Vagina (tissue), 2 donors: ENCODE results near the gene TMCO1. TPM values are rescaled to one million over a fixed set of nuclear protein-coding genes. Genes with fewer than 3 reads are reported as not detected.
A peak's percentile ranks its signal among the peaks of the same experiment; 100 is the strongest.

Experiments used
- DNase-seq, 2 donors: peaks; one replicate each; pipeline ENCODE4 v3.0.0-alpha.2; 2017; ENCODE audit errors: extremely low spot score in 2 of 2
- H3K27ac ChIP-seq: fragments of 200-600 bp; sonication (generic); one replicate; pipeline ENCODE4 v1.5.1; 2019
- H3K27me3 ChIP-seq: fragments of 200-600 bp; sonication (generic); one replicate; pipeline ENCODE4 v1.5.1; 2019
- H3K36me3 ChIP-seq, 2 donors: fragments of 200-600 bp; sonication (generic); one replicate each; pipeline ENCODE4 v1.5.1; 2017 to 2019
- H3K4me1 ChIP-seq: fragments of 200-600 bp; sonication (generic); one replicate; pipeline ENCODE4 v1.5.1; 2019
- H3K4me3 ChIP-seq, 2 donors: fragments of 200-600 bp; sonication (generic); 1 replicate in 1 of 2; 2 replicates in 1 of 2; pipeline ENCODE4 v1.5.1; 2016 to 2019
- H3K9me3 ChIP-seq: fragments of 200-600 bp; sonication (generic); one replicate; pipeline ENCODE4 v1.5.1; 2019
- CTCF ChIP-seq, 3 experiments: fragments of 450-650 bp in 2 of 3; fragments of 200-600 bp in 1 of 3; sonication (generic) in 1 of 3; IDR thresholded peaks; one replicate each; pipeline ENCODE4 v1.5.1; 2017 to 2019; ENCODE audit warnings: antibody characterized with exemption in 3 of 3, mild to moderate bottlenecking in 2 of 3, moderate library complexity in 2 of 3
- POLR2A ChIP-seq, 2 donors: fragments of 450-650 bp; IDR thresholded peaks; one replicate each; pipeline ENCODE4 v1.6.1; 2017; ENCODE audit warnings: antibody characterized with exemption in 2 of 2, mild to moderate bottlenecking in 2 of 2, moderate library complexity in 2 of 2
- POLR2AphosphoS5 ChIP-seq, 2 donors: sonication (generic); formaldehyde crosslinking; IDR thresholded peaks; one replicate each; pipeline ENCODE4 v1.9.0; 2017; ENCODE audit warnings: antibody characterized with exemption in 2 of 2, mild to moderate bottlenecking in 2 of 2, low read depth in 1 of 2; ENCODE audit not compliant: insufficient read depth in 1 of 2
- intact Hi-C: fragments of 100-400 bp; cut with DNase I; formaldehyde crosslinking; loops from one replicate; pipeline ENCODE4 v1.15.1; 2023
- total RNA-seq: library from RNA; depleted of rRNA; stranded (reverse); fragments of >200 nt; gene quantifications from one replicate; pipeline ENCODE4 v1.2.3, GENCODE V29; 2016

Gene TMCO1
- total RNA-seq, 1 donor from 2014 or later, result 33.1 TPM

- Histone ChIP-seq H3K27ac (peak overlapping the region; percentile 90), H3K9me3 (no peaks in the 10 kb centered on the region), H3K27me3 (no peaks in the 10 kb centered on the region), H3K4me1 (peaks cover 33% of the 10 kb centered on the region), H3K4me3 (peak overlapping the region; percentile 66 to 74), H3K36me3 (no peaks in the 10 kb centered on the region)
- intact Hi-C loops, result no loop called here
- DNase-seq, result no peak
- TF ChIP-seq CTCF (IDR thresholded peaks at IDR 0.05), result no peak
- TF ChIP-seq POLR2A (IDR thresholded peaks at IDR 0.05), result no peak
- no peak for TF ChIP-seq POLR2AphosphoS5 (IDR thresholded peaks at IDR 0.05; ENCODE audit: insufficient read depth in 1 of 2, low read depth in 1 of 2)
Measured at GRCh38 chr1:165698761-165699052, 70.0 kb downstream of the TMCO1 start.

- Histone ChIP-seq H3K27ac (peak within 1 kb of the TSS; percentile 90), H3K27me3 (no peaks in the 10 kb centered on the region), H3K36me3 (no peaks in the 10 kb centered on the region), H3K4me1 (peaks cover 33% of the 10 kb centered on the region), H3K4me3 (peak within 1 kb of the TSS; percentile 66 to 74), H3K9me3 (no peaks in the 10 kb centered on the region)
- TF ChIP-seq POLR2AphosphoS5 (IDR thresholded peaks at IDR 0.05; ENCODE audit: insufficient read depth in 1 of 2, low read depth in 1 of 2) (peak; percentile 15 to 99), CTCF (IDR thresholded peaks at IDR 0.05) (no peak), POLR2A (IDR thresholded peaks at IDR 0.05) (peak in 1 of 2 donors; percentile 82)
- peak in 1 of 2 donors; percentile 95 for DNase-seq
- intact Hi-C loops, result no loop called here
Measured at GRCh38 chr1:165697881-165698760, 70.5 kb downstream of the TMCO1 start, which contains the start of gene ALDH9A1. ALDH9A1 (minus strand) TSS chr1:165698562; CDS start chr1:165698558, 4 bp downstream.

- no peak for TF ChIP-seq POLR2AphosphoS5 (IDR thresholded peaks at IDR 0.05; ENCODE audit: insufficient read depth in 1 of 2, low read depth in 1 of 2)
- TF ChIP-seq POLR2A (IDR thresholded peaks at IDR 0.05), result no peak
- no peak for TF ChIP-seq CTCF (IDR thresholded peaks at IDR 0.05)
- peak overlapping the region; percentile 66 to 74 for H3K4me3 ChIP-seq
- peaks cover 33% of the 10 kb centered on the region for H3K4me1 ChIP-seq
- H3K9me3 ChIP-seq, result no peaks in the 10 kb centered on the region
- H3K27me3 ChIP-seq, result no peaks in the 10 kb centered on the region
- no peaks in the 10 kb centered on the region for H3K36me3 ChIP-seq
- intact Hi-C loops, result no loop called here
- DNase-seq, result no peak
- H3K27ac ChIP-seq, result peak overlapping the region; percentile 90
Measured at GRCh38 chr1:165697491-165697880, 71.2 kb downstream of the TMCO1 start.

- DNase-seq, result no peak
- no peaks in the 10 kb centered on the region for H3K9me3 ChIP-seq
- H3K27me3 ChIP-seq, result no peaks in the 10 kb centered on the region
- TF ChIP-seq POLR2AphosphoS5 (IDR thresholded peaks at IDR 0.05; ENCODE audit: insufficient read depth in 1 of 2, low read depth in 1 of 2) (peak in 1 of 2 donors; percentile 82), POLR2A (IDR thresholded peaks at IDR 0.05) (no peak)
- peaks cover 33% of the 10 kb centered on the region for H3K4me1 ChIP-seq
- intact Hi-C loops, result no loop called here
- peak overlapping the region; percentile 90 for H3K27ac ChIP-seq
- peak overlapping the region in 1 of 2 donors; percentile 74 for H3K4me3 ChIP-seq
- no peaks in the 10 kb centered on the region for H3K36me3 ChIP-seq
Measured at GRCh38 chr1:165696625-165697100, 72.0 kb downstream of the TMCO1 start.

GRCh38 chr1:165695031-165695430 is 73.6 kb downstream of the TMCO1 start:
- Histone ChIP-seq H3K27ac (no peak overlapping the region), H3K27me3 (no peaks in the 10 kb centered on the region), H3K36me3 (peaks cover 0 to 6% of the 10 kb centered on the region in 2 donors), H3K4me1 (peaks cover 33% of the 10 kb centered on the region), H3K4me3 (no peak overlapping the region), H3K9me3 (no peaks in the 10 kb centered on the region)
- intact Hi-C loops, result no loop called here
- TF ChIP-seq POLR2A (IDR thresholded peaks at IDR 0.05) (no peak), CTCF (IDR thresholded peaks at IDR 0.05) (no peak), POLR2AphosphoS5 (IDR thresholded peaks at IDR 0.05; ENCODE audit: insufficient read depth in 1 of 2, low read depth in 1 of 2) (no peak)
- no peak for DNase-seq
